ENCODE measurements around the gene C10orf90. TPM values are rescaled to one million over a fixed set of nuclear protein-coding genes. Genes with fewer than 3 reads are reported as not detected.

Gene C10orf90, protein sequence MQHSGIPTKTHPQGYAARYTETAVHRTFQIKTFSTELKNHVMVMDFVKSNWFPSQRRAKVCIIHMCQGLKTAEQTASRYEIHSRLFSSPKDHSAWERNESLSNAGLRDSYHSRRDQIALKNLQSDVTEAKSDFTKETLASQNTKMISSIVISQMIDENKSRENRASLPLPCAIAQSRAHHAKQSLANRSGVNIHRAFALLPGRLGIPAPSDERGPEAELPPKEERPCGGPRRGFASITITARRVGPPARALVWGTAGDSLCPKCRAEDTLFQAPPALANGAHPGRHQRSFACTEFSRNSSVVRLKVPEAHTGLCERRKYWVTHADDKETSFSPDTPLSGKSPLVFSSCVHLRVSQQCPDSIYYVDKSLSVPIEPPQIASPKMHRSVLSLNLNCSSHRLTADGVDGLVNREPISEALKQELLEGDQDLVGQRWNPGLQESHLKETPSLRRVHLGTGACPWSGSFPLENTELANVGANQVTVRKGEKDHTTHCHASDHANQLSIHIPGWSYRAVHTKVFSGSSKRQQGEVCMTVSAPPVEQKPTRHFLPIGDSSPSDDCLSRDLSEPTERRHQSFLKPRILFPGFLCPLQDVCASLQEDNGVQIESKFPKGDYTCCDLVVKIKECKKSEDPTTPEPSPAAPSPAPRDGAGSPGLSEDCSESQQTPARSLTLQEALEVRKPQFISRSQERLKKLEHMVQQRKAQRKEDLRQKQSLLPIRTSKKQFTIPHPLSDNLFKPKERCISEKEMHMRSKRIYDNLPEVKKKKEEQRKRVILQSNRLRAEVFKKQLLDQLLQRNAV
- not detected in 2 replicates for total RNA-seq

DNA sequence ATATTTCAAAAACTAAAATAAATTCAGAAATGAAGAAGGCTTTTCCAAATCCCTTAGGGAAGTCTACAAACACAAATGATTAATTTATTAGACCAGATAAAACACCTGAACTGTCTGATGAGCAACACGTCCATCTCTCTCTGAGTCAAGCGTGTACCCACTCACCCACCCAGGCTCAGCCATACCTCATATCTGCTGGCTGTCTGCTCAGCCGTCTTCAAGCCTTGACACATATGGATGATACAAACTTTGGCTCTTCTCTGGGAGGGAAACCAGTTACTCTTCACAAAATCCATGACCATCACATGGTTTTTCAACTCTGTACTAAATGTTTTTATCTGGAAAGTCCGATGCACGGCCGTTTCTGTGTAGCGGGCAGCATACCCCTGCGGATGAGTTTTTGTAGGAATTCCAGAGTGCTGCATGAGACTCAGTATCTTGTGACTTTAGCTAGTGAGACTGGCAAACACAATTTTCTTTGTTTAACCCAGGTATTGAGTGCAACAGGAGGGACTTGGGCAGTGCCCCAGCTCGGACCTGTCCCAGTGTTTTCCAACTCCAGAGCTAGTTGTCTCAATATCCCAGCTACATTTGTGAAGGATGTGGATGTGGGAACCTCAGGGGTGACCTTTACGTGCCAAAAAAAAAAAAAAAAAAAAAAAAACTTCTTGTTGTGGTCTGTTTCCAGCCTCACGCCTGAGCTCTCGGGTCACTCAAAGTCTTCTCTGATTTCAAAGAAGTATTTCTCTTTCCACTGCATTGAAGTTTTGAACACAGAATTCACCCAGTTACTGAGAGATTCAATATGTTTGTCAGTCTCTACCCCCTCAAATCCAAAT is at the start of gene C10orf90:
Gene C10orf90 (minus strand): TSS at position 638 of the 839 bp plus-strand sequence. CDS start 213 bp downstream, at position 425.
- no peak for DNase-seq (ENCODE audit: low read depth in 2 of 2)

DNA sequence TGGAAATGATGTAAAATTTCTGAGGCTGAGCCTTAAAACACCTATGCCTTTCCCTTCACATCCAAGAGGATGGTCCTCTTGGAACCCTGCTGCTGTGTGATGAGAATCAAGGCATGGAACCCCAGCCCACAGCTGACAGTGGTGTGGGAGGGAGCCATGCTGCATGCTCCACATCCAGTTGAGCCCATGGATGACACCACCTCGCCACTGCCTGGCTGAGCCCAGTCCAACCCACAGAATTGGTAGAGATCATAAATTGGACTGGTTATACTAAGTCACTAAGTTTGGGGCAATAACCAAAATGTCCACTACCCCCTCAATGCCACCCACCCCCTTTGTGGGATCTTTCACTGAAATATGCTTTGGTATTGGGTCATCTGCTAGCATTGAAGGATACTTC is 45.9 kb upstream of the C10orf90 start:
- no peak for DNase-seq (ENCODE audit: low read depth in 2 of 2)

DNA sequence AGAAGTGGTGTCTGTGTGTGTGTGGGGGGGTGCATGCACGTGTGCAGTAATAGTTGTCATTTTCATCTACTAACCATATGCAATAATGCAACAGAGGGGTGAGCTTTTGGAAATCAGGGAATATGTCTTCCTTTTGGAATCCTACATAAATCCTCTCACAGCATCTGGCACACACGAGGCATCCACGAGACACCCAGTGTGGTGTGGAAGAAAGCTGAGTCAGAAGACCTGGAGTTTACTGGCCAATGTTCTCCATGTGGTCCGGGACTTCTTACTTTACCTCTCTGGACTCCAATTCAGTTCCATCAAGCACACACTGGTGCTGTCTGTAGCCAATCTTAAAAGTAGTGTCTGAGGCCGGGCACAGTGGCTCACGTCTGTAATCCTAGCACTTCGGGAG is 43.1 kb upstream of the C10orf90 start:
- DNase-seq (ENCODE audit: low read depth in 2 of 2): no peak

DNA sequence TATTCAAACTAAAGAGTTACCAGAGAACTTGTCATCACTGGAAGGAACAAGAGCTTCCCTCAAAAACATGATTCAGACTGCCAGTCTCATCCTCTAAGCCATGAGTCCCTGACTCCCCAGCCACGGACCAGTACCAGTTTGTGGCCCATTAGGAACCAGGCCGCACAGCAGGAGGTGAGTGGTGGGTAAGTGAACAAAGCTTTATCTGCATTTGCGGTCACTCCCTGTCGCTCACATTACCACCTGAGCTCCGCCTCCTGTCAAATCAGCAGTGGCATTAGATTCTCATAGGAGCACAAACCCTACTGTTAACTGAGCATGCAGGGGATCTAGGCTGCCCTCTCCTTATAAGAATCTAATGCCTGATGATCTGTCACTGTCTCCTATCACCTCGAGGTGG is 42.2 kb upstream of the C10orf90 start:
- DNase-seq (ENCODE audit: low read depth in 2 of 2): no peak

DNA sequence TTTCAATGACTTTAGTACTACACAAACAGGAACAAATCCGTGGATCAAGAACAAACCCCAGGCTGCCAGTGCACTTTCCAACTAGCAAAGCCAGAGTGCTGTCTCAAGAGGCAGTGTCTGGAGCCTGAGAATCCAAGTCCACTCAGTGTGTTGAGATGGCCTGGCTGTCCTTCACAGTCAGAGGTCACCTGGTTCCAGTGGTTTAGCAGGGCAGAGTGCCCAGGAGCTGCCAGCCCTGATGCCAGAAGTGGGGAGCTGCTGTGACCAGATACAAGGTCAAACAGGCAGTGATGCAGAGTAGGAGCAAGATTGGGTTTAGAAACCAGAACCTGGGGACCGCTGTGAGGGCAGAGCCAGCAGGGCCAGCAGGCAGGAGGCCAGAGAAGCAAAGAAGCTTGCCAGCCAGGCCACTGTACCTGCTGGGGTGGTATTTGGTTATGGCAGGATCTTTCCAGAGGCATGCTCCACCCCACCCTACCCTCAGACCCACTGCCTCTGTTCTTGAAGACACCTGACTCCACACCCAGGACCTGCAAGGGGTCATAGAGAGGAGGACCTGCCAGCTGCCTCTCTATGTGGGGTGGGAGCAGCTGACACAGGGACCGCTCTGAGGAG is 35.6 kb upstream of the C10orf90 start:
- DNase-seq (ENCODE audit: low read depth in 2 of 2): no peak

DNA sequence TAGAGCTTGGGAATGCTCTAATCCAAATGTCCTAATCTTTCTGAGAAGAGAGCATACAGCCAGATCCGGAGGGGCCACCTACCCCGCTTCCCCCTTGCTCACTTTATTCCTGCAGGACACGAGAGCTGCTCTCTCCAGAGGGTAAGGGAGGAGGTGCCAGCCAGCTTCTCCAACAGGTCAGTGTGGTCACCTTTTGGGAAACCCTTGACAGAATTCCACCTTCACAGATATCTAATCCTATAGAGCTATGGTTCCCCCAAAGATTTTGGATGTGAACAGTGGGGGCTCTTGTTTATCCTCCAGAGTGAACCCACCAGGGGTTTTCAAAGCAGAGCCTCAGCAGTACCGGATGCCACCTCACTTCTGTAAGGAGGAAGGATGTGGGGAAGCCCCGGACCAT is 34.6 kb upstream of the C10orf90 start:
- no peak for DNase-seq (ENCODE audit: low read depth in 2 of 2)

DNA sequence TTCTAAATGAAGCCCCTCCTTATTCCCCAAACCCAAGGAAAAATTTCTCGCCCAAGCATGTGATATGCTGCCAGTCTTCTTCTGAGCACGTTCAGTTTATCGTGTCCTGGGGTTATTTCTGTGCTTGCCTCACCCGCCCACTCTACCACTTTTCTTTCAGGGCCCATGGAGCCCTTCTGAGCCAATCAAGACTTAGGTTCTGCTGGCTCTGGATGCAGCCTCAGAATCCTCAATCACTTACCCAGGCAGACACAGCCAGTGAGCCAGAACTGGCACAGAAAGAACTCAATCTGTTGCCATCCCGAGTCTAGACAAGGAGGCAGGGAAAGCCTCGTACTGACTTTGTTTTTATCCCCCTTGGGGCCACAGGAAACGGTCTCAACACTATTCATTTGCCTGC is 34.2 kb upstream of the C10orf90 start:
- DNase-seq (ENCODE audit: low read depth in 2 of 2): no peak

- no peak for DNase-seq (ENCODE audit: low read depth in 2 of 2)
Measured at GRCh38 chr10:126702181-126702580, 31.7 kb upstream of the C10orf90 start.

DNA sequence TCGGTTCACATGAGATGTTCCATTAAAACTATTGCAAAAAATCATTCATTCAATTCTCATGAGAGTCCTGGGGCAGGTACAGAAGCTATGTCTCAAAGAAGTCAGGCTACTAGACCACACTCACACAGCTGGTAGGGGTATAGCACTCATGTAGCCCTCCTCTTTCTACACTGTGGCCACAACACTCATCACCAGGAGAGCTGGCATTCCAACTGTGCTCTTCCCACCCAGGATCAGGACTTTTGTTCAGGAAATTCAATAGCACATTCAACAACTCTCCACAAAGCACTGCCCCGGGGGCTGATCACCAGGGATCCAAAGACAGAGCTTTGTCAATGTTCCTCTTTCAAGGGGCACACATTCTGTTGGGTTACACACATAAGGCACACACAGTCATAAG is 31.0 kb upstream of the C10orf90 start:
- DNase-seq (ENCODE audit: low read depth in 2 of 2): no peak

DNA sequence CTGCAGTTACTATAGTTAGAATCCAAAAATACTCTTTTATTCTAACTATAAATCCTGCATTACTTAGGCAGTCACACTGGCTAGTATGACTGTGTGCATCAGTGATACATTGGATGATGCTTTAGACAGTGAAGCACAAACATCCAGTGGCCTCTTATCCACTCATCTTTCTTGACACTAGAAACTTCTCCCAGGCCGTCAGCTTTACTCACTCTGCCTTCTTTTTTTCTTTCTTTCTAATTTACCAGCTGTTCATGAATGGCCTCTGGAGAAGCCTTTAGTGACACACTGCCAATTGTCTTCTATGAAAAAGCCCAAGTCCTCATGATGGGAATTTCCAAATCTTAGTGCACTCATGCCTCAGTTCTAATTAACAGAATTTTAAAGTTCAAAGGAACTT is 26.2 kb upstream of the C10orf90 start:
- no peak for DNase-seq (ENCODE audit: low read depth in 2 of 2)

DNA sequence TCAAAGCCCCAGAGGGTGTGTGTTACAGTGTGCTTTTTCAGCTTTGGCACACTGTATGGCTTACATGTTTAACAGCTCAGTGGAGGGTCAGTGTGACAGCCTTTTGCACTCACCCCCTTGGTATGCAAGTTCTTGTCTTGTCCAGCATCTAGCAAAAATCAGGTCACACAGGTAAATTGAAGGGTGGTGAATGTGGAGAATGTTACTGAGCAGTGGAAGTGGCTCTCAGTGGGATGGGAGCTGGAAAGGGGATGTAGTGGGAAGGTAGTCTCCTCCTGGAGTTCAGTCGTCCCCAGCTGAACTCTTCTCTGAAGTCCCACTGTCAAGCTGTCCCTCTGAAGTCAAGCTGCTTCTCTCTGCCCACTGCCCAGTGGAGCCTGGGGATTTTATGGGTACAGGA is 21.0 kb upstream of the C10orf90 start:
- DNase-seq (ENCODE audit: low read depth in 2 of 2): no peak

DNA sequence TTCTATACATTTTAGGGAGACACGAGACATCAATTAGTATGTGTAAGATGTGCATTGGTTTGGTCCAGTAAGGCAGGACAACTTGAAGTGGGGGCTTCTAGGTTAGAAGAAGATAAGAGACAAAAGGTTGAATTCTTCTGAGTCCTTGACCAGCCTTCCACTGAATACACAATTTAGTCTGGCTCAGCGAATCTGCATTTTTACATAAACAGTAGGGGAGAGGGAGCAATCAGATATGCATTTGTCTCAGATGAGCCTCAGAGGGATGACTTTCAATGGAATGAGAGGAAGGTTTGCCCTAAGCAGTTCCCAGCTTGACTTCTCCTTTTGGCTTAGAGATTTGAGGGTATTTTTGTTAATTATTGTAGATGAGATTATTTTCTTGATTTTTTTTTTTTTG is 20.0 kb upstream of the C10orf90 start:
- DNase-seq (ENCODE audit: low read depth in 2 of 2): no peak

DNA sequence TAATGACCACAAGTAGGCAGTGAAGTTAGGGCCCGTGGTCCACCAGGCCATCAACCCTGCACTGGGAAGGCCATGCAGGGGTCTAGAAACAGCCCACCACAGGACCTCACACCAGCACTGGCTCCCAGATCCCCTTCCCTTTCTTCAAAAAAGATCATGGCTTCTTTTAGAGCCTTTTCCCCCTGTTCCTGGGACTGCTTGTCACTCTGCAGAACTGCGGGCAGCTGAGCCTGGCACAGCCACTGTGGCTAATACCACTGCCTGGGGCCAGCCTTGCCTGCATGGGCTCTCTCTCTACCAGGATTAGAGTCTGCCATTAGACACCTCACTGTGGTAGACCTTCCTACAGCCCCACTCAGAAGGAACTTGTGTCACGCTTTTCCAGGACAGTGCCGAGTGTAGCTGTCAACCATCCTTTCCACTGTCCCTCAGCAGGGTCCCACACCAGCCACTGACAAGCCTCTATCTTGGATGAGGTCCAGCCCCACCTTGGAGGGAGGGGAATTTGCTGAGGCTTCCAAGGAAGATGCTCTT is 19.0 kb upstream of the C10orf90 start:
- no peak for DNase-seq (ENCODE audit: low read depth in 2 of 2)

DNA sequence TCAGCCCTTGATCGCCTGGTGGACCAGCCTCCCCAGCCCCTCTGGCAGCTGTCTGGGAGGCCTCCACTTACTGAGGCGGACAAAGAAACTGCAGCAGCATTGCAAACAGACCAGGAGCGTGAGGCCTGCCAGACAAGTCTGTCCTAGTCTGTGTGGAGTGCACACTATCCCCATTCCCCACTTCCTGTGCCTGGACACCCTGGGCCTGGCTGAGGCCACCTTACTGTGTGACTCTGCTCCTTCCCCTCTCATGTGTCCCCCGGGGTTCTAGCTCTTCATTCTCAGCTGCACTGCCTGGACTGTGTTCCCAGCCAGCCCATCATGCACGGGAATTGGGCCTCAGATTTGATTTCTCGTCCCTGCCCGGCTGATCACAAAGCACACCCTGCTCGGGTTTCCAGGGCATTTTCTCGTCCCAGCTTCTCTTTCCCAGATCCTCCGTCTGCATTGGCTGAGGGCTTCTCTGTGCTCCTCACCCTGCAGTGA is 16.7 kb upstream of the C10orf90 start:
- no peak for DNase-seq (ENCODE audit: low read depth in 2 of 2)

- DNase-seq (ENCODE audit: low read depth in 2 of 2): no peak
Measured at GRCh38 chr10:126686719-126687118, 16.2 kb upstream of the C10orf90 start.

- DNase-seq (ENCODE audit: low read depth in 2 of 2): no peak
Measured at GRCh38 chr10:126686268-126686667, 15.8 kb upstream of the C10orf90 start.

- no peak for DNase-seq (ENCODE audit: low read depth in 2 of 2)
Measured at GRCh38 chr10:126685756-126686155, 15.3 kb upstream of the C10orf90 start.

- no peak for DNase-seq (ENCODE audit: low read depth in 2 of 2)
Measured at GRCh38 chr10:126684171-126684745, 13.8 kb upstream of the C10orf90 start.

DNA sequence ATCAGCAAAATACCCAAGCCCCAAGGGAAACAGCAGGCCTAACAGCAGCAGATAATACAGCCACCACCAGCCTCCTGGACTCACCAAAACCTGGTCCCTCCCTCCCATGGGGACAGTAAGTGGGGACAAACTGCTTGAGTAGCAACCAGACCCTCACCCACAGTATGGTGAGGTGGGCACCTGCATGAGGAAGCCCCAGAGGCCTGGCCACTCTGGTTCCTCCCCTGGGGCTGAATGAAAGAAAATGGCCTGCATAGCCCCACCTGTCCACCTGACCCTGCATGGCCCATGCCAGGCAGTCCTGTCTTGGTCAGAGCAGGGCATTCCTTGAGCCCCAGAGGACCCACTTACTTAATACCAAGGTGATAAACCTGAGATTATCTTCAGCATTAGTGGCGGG is 13.0 kb upstream of the C10orf90 start:
- no peak for DNase-seq (ENCODE audit: low read depth in 2 of 2)

DNA sequence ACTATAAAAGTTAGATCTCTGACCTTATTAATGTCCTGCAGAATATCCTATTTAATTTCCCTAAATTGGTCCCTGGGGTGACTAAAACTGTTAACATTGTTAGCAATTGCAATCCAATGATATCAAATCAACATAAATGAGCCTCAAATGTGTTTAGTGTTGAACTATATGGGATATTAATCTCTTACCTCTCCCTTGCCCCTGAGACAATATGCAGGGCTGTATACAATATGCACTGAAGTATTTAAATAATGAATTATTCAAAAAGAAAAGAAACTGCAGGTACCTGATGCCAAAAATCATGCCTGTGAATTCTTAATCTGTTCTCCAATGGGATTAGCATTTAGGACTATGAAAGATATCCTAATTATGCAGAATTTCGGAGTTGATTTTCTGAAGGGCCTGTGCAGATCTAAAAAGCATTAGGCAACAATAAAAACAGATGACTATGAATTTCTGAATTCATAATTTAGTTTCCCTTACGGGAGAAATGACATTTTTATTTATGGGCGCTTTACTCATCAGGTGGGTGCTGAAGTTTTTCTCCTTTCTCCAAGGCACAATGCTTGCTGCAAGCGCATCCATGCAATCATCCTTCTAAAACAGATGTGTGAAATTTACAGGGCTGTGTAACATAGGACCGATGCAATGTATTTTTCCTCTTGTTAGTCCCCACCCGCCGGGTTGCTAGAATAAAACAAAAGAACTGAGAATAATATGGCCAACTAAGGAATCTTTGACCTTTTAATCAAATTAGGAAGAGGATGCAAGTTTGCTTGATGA is 5.4 kb upstream of the C10orf90 start:
- no peak for DNase-seq (ENCODE audit: low read depth in 2 of 2)

Measured in lung microvascular endothelial cell (primary cell).